NCI-H226 (cell line): ENCODE results near the gene PTPRO.

ENCODE experiments used
- DNase-seq: peaks from one replicate; pipeline ENCODE4 v3.0.0-alpha.2; 2015

Gene PTPRO

DNA sequence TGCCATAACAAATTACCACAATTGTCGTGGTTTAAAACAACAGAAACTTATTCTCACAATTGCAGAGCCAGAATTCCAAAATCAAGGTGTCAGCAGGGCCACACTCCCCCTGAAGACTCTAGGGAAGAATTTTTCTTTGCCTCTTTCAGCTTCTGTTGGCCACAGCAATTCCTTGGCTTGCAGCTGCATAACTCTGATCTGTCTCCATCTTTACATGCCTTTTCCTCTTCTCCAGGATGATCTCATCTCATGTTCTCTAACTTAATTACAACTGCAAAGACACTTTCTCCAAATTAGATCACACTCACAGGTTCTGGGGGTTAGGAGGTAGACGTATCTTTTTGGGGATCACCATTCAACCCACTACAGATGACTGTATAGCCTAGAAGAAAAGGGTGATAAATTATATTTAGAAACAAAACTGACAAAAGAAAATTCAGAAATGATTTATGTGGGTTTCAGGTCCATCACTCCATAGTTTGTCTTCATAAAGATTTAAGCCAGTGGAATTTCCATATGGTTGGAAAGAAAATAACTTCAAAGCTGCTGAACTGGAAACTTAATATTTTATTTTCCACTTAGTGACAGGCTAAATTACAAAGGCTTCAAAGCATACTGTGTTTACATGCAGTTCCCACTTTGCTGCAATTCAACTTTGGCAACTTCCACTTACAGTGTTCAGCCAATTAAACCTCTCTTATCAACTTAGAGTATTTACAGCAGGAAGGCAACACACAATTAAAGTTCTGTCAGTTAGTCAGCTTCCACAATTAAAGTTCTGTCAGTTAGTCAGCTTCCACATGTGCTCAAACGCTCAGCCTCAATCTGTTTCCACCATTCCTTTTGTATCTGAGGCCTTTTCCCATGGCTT is 253.6 kb downstream of the PTPRO start:
- DNase-seq: no peak

DNA sequence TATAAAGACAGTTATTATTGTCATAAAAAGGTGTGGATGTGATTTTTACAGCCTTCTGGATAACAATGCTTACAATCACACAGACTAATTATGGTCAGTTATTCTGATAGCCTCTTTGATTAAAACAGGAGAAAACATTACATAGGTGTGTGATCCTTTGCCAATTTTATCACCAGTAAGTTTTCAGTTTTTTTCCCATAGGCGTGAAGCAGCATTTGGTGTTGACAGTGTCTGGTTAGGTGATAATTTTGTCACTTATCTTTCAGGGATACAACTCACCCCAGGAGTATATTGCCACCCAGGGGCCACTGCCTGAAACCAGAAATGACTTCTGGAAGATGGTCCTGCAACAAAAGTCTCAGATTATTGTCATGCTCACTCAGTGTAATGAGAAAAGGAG is 258.1 kb downstream of the PTPRO start:
- no peak for DNase-seq

DNA sequence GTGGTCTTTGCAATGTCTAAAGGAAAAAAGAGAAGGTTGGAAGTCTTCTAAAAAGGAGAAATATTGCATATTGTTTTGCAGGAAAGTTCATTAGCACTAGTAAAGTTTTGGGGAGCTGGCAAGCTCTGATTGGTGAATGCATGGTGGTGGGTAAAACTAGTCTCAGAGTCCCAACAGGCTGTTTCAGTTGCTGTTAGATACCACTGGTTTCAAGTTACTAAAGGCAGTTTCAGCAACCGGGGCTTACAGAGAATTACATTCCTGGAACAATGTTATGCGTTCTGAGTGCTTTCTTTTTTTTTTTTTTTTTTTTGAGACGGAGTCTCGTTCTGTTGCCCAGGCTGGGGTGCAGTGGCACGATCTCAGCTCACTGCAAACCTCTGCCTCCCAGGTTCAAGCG is 258.7 kb downstream of the PTPRO start:
- no peak for DNase-seq

DNA sequence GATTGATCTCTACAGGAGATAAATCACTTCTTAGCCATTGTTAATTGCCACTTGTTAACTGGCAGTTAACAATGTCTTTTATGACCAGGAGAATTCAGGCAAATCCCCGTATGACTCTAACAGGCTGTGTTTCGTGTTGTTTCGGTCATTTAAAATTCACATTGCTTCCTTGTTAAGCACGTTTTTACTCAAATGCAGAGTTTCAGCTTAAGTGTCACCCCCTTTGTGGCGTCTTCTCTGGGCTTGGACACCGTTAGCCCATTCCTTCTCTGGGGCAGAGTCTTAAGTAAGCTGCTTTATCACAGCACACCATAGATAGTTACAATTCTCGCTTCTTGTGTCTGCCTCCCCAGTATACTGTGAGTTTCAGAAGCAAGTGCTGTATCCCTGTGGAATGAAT is 261.5 kb downstream of the PTPRO start:
- DNase-seq: no peak

DNA sequence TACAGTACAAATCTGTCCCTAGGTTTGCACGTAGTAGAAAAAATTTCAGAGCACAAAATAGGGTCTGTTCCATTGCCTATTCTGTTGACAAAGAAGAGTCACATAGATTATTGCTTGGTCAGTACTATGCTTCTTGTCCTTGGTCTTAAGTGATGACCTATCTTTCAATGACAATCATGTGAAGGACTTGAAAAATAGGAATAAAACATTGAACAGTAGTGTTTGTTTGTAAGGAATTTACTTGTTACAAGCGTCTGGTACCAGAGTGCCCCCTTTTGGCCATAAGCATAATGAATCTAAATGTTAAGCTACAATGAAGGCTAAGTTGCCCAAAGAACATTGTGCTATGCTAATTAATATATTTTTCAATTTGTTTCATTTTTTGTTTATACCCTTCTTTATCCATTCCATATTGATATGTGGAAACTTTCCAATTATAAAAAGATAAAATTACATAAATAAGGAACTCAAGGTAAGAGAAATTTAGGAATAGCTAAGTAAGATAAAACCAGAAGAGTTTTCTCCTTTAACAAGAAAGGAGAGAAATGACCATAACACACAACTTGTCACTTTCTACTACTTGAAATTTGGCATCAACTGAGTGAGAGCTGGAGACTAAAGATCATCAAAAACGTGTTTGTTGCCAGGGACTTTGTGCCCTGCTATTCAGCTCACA is 262.2 kb downstream of the PTPRO start:
- peak; percentile 10 for DNase-seq

DNA sequence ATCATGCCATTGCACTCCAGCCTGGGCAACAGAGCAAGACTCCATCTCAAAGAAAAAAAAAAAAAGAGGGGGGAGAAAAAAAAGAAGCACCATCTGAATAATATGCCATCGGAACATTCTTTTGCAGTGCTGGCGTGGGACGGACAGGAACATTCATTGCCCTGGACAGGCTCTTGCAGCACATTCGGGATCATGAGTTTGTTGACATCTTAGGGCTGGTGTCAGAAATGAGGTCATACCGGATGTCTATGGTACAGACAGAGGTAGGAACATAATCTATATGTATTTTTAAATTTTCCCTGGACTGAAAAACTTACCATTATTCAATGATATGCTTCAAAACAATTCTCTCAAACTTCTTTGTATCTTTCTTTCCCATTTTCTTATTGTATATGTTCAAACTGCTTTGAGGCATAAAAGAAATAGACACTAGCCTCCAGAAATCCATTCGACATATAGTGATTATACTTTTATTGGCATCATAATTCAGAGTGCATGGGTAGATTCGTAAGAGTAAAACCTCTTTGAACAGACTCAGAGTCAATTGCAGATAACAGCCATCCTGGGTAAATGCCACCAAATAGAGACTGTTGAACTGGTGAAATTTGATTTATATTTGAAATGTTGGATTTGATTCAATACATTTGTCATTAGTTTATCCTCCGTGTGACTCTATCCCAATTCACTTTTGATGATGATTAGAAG is 267.2 kb downstream of the PTPRO start:
- DNase-seq: no peak

DNA sequence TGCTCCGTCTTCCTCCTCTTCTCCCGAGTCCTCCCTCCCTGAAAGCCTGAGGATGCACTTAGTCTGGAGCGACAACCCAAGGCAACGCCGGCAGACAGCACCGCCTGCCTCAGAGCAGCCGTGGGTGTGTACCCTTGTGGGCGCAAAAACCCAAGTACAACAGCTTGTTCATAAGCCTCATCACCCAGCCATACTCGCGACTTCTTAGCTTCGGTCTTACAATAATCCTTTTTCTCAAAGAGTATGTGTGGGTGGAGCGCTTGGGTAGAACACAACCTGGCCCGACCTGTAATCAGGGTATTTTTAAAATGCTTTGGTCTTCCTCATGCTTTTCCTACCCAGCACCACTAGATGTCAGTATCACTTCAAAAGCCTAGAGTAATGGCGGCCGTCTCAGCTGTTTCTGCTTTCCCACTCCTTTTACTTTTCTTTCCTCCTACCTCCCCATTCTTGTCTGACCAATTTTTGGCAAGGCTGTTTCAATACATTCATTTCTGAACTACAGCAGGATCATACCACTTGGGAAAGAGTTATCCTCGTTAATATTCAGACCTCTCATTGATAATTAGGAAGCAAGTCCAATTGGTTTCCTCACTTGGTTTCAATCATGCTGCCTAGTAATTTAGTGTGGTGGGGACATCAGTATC is 268.0 kb downstream of the PTPRO start:
- peak; percentile 46 for DNase-seq

DNA sequence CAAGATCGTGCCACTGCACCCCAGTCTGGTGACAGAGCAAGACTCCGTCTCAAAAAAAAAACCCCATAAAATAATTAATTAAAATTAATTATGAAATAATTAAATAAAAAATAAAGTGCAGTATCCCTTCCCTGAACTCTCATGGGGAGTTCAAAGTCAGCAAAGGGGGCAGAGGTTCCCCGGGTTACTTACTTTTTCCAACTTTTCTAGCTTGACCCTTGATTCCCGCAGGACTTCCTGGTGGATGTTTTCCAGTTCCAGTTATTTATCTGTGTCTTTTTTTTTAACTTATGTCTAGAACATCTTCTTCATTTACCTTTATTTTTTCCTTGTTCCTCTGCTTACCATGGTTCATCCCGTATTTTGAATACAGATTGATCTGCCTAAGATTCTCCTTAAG is 269.5 kb downstream of the PTPRO start:
- DNase-seq: no peak

DNA sequence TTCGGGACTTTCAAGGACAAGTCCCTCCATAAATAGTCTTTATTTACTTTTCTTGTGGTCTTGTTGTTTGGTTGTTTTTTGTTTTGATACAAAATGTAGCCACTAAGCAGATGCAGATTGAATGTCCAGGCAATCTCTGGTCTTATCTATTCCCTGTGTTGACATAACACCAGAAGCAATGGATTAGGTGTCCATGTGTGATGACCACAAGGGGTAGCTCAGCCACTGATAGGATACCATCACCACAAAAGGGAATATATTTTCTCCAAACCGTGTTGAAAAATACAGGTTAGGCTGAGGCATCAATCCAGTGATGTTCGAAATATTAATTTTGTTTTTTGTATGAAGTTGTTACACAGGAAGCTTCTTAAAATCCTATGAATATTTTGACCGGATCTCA is 270.6 kb downstream of the PTPRO start:
- no peak for DNase-seq

DNA sequence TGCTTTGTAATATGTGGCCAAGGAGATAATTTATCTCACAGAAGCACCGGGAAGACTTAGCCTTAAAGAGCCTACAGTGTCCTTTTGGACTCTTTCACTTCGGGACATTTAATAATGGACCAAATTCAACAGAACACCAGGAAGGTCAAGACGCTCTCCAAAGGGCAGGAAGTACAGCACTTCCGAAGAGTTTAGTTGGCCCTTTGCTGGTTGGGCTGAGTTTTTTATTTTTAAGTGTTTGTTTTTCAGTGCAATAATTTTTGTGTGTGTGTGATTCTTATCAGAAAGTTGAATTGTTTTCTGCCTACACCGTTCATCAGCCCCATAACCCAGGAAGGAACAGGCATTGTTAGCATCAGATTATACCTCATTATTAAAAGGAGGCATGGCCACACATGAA is 273.9 kb downstream of the PTPRO start:
- DNase-seq: no peak

DNA sequence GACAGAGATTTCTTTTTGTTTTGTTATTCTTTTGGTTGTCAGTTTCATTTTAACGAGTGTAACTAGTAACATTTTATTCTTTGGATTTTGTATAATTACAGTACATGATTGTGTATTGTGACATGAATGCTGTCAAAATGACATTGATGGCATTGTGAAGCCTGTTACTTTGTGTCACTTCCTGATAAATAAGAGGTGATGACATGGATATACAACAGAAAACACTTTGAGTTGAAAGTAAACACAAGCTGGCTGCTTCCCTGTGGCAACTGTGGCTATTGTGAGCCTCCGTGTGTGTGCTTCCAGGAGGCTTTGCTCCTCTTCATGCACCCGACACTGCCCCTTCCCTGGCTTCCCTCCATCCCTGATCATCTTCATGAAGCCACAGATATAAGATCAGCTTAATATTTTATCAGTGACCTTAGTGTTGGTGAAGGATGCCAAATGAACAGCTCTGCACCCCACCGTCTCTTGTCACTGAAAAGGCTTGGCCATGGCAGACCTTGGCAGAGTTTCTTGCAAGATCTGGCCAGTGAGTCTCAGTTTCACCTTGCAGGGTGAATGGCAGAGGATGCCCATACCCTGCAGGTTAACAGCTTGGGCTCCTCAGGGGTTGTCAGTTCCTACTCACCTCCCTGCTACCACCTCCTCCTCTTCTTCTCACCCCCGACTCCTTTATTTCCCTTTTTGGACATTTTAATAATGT is 275.0 kb downstream of the PTPRO start:
- no peak for DNase-seq

DNA sequence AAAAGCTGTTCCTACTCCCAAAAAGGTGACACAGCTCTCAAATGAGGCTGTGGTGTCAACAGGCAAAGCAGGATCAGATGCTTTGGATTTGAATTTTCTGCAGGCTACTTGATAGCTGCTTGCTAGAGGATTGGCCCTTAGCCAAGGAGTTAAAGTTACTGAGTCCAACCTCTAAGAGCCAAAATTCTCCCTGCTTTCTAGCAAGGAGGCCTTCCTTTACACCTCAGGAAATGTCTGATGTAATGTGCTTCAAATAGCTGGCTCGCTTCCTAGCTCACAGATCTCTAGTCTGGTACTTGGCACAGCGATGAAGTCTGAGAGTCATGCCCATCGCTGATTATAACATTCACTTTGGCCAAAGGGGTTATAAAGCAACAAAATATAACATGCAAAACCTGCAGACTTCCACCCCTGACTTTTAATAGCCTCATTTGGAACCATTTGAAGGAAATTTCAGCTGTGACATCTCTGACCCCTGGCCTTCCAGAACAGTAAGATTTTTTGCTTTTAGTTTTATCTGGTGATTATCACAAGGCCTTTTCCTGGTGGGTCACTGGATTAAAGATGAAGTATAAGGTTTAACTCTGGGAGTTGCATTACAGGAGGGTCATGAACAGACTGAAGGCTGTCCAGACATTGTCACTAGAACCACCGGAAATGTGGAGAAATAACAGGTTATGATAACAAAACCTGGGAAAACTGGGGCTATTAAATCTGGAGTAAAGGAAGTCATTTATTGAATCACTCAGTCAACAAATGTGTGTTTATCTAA is 277.1 kb downstream of the PTPRO start:
- DNase-seq: peak; percentile 98

DNA sequence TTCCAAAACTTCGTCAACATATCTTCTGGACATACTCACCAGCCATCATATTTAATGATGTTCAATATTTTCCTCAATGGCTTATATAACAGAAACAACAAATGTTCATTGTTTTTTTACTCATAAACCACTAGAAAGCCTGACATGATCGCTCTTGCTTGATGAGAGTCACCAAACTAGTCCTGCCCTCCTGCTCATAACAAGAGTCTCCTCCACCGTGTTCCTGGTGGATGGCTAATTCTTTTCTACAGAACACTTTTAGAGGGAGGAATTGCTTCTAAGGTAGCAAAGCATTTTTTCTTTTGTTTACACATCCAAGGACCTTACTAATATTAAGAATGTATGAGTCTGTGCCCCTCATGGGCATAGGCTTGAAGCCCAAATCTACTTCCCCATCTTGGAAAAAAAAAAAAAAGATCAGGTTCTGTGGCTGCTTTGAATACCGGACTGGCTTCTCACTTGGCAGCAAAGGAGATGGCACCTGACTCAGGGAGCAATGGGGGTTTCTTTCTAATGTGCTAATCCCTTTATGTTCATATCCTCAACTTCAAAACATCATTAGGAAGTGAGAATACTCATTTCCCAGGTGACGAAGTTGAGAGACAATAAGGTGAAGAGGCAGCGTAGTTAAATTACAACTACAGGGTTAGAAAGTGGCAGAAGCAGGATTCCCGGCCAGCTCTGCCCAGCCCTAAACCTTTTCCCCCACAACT is 278.1 kb downstream of the PTPRO start:
- DNase-seq: no peak

DNA sequence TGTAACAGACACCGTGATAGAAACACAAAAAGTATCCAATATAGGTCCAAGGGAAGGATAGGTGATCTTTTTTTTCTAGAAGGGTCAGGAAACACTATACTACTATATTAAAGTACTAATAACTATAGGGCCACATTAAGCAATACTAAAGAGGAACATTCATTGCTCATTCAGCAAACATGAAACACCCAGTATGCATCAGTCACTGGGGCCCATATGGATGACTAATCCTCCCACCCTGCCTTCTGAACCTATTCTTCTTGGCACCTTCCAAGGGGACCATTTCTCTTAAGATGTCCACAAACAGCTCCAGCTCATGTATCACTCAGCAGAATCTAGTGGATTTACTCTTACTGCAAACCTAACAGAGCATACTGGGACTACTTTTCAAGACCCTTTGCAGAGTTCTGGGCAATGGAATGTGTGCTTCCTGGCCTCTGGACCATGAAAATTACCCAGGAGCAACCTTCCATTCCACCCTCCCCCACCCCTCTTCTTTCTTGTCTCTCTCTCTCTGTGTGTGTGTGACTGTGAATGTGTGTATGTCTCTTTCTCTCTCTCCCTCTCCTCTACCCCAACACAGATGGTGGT is 279.0 kb downstream of the PTPRO start:
- DNase-seq: peak; percentile 66

DNA sequence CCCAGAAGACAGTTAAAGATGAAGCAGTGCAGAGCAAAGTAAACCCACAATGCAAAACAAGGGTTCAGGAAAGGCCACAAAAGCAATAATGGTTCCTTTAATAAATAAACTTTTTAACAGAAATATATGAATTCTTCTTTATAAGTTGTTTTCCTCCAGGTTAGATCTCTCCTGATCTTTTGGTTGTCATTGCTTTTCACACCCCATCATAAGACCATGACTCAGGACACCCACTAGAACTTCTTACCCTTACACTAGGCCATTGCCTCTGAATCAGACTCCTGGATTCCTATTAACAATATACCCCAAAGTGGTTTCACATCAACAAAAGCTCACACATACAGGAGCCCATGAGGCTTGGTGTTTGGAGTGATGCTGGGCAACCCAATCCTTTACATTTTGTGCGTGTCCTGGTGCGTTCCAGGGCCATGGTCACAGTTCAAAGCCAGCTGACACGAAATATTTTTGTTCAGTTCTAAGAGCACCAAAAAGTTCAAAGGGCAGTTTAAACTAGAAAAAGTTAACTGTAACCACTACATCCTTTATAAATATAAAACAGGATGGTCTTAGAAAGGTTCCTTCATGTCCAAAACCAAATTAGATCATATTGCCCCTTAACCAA is 279.9 kb downstream of the PTPRO start:
- DNase-seq: no peak

DNA sequence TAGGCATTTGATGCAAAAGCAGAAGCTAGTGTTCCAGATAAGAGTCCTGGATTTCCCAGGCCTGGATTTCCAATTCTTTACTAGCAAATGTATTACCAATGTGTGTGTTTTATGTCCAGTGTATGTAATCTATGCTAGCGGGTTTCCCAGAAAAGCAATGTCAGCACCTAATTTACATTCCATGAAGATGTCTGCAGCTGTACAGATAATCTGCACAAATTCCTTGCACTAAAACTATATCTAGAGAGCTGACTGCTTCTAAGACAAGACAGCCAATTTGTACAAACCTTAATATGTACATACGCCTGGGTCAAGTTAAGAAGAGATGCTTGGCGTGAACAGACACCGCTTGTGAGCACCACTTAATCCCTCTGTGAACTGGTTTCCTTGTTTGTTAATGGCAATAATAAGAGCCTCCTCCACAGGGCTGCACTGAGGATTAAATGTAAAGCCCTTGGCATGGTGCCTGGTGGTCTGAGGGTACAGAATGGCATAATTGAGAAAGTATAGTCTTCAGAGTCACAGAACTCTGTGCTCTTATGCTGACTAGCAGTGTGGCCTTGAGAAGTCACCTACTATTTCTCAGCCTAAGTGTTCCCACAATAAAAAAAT is 281.3 kb downstream of the PTPRO start:
- DNase-seq: no peak

DNA sequence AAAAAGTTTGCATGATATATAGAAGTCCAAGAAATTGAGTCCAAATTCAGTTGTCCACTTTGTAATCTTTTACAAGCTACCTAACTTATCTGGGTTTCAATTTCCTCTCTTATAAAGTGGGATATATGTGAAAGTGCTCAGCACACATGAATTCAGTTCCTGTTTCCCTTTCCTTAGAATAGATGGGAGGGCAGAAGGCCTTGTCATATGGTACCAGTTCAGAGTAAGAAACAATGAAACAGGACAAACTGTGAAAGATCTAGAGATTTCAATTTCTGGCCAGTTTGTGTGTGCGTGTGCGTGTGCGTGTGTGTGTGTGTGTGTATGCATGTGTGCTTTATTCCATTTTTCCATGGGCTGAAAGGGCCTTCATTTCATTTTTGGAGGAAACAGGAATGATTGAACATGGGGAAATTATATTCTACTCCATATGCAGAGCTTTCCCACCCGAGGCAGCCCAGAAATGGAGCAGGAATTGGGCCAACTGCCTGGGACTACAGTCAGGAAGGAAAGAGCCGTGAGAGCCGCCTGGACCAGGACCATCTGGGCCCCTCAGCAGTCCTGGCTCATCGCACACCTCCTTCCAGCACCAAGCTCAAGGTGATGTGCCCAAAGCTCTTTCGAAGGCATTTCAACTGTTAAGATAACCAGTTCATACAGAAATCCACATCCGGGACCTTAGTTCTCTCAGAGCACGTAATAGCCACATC is 283.7 kb downstream of the PTPRO start:
- no peak for DNase-seq

DNA sequence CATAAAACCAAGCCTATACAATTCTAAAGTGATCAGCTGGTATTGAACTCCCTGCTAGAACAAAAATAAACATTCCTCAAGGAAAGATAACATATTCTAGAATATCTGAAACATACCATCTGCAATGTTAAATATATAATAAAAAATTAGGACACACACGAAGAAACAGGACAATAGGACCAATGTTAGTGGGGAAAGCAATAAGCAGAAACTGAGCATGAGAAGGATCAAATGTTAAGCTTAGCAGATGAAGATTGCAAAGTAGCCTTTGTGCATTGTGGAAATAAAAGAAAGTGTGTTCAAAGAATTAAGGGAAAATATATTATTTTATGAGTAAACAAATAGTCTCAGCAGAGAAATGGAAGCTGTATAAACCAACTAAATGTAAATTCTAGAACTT is 286.1 kb downstream of the PTPRO start:
- no peak for DNase-seq

DNA sequence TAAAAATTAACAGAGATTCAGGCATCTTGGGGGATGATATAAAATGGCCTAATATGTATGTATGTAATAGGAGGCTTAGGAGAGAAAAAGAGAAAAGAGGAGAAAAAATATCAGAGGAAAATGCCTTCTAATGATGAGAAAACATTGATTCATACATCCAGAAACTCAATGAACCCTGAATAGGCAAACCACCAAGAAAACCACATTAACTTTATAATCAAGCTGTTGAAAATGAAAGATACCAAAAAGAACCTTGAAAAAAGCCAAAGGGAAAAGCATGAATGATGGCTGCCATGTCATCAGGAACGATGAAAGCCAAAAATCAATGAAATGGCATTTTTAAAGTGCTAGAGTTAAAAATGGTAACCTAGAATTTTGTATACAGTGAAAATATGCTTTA is 286.6 kb downstream of the PTPRO start:
- DNase-seq: no peak
